Nucleus accumbens (tissue), 56 donors: ENCODE data around the gene NIP7.

Experiments used
- DNase-seq, 56 donors: peaks; one replicate each; lab custom pipeline; 2025; lab: John Stamatoyannopoulos, UW

NIP7 gene

DNA sequence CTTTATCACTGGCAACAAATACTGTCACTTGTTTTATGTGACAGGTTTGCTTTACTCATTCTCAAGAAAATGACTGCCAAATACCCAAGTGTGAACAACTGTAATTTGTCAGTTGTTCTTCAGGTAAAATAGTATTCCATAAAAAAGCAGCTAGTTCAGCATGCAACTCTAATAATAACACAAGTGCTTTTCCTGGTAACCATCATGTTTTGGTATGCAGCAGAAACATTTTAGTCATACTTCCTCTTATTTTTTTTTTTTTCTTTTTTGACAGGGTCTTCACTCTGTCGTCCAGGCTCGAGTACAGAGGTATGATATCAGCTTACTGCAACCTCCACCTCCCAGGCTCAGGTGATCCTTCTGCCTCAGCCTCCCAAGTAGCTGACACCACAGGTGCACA lies 41.7 kb downstream of the NIP7 start:
- DNase-seq = no peak

DNA sequence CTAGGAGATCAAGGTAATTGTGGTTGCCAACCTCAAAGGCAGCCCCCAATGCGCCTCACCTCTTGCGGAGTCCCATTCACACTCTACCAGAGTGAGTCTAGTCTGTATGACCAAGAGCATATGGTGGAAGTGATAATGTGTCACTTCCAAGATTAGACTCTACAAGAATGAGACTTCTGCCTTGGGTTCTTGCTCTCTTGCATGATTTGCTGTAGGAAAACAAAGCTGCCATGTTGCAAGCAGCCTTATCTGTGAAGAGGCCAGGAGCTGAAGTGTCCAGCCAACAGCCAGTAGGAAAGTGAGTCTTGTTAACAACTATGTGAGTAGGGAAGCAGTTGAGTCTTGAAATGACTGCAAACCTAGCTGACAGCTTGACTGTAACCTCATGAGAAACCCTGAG lies 42.8 kb downstream of the NIP7 start:
- no peak for DNase-seq

DNA sequence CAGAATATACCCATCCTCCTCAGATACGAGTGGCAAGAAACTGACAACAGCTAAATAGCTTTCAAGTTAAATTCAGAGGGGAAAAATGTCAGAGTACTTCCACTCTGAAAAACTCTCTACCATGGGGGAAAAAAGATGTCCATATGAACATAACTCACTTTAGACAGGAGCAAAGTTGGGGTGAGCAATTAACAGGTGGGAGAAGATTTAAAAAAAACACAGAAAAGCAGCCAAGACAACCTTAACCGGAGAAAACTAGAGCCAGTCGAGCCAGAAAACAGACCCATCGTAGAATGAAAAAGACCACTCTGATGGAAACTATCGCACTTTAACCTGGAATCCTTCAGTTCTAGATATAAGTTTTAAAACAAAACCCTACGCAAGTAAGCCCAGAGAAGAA lies 45.4 kb downstream of the NIP7 start:
- no peak for DNase-seq

DNA sequence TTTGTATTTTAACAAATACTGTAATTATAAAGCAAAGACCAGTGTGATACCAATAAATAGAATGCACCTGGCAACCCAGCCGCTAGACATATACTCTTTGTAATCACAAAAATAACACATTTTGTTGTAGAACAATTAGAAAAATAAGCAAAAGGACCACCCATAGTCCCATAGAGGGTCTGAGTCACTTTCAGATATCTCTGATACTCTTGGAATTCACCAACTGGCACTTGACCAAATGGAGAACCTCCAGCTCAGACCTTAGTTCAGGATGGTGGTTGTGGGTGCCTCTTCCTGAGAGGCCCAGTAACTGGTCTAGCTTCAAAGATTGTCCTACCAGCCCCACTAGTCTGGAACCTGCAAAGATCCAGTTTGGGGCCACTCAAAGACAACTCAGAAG lies 47.0 kb downstream of the NIP7 start:
- DNase-seq = no peak
